Measurements from ENCODE around the gene DYRK3.

DNA sequence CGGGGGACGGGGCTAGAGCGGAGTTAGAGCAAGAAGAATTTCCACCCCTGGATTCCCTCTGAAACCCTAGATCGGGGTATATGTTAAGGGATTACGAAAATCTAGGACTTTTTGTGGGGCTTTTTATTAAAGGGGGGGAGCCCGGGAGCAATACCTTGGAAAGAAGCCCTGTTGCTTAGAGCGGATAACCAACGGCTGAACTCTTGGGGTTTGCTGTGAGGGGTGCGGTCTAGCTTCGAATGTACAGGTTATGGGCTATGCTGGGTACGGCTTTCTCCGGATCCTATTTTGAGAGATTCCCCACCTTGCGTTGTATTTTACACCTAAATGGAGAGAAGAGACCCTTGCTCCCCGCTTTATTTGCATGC, 626 bp downstream of the DYRK3 start:
- TF ChIP-seq, protein P1, sequence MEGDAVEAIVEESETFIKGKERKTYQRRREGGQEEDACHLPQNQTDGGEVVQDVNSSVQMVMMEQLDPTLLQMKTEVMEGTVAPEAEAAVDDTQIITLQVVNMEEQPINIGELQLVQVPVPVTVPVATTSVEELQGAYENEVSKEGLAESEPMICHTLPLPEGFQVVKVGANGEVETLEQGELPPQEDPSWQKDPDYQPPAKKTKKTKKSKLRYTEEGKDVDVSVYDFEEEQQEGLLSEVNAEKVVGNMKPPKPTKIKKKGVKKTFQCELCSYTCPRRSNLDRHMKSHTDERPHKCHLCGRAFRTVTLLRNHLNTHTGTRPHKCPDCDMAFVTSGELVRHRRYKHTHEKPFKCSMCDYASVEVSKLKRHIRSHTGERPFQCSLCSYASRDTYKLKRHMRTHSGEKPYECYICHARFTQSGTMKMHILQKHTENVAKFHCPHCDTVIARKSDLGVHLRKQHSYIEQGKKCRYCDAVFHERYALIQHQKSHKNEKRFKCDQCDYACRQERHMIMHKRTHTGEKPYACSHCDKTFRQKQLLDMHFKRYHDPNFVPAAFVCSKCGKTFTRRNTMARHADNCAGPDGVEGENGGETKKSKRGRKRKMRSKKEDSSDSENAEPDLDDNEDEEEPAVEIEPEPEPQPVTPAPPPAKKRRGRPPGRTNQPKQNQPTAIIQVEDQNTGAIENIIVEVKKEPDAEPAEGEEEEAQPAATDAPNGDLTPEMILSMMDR (IDR thresholded peaks at IDR 0.05): no peak
- TF ChIP-seq POLR2A (IDR thresholded peaks at IDR 0.05) (no peak), POLR2AphosphoS5 (IDR thresholded peaks at IDR 0.05) (no peak)
